Fibroblast of skin of back (primary cell): ENCODE data around the gene PLXNA4.

Experiments used
- DNase-seq: peaks from one replicate; pipeline ENCODE4 v3.0.0-alpha.2; 2013

PLXNA4 gene

DNA sequence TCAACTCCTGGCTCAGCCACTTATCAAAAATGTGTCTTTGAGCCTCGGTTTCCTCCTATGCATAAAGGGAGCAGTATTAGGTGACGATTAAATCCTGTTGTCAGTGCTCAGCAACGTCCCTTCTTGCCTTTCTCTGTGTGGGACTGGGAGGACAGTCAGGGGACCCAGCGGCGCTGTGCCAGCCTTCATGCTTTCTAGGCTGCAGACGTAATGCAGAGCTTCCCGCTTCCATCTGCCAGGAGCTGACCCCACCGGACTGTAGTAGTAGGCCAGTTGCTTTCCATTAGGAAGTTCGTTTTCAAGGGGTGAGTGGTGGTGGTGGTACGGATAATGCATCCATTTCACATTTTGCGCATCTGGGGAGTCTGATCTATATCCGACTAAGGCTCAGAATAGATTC is 321.8 kb downstream of the PLXNA4 start:
- no peak for DNase-seq

DNA sequence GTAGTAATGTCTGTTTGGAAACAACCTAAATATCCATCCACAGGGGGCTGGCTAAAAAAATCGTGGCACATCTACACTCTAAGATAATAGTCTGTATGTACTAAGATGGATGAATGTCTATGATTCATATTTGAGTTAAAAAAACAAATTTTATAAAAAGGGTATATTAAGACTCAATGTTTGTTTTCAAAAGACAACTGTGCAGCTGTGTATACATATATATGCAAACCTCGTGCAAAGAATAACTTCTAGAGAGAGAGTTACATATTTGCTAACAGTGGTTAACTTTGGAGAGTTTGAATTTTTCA is 323.5 kb downstream of the PLXNA4 start:
- peak; percentile 77 for DNase-seq

DNA sequence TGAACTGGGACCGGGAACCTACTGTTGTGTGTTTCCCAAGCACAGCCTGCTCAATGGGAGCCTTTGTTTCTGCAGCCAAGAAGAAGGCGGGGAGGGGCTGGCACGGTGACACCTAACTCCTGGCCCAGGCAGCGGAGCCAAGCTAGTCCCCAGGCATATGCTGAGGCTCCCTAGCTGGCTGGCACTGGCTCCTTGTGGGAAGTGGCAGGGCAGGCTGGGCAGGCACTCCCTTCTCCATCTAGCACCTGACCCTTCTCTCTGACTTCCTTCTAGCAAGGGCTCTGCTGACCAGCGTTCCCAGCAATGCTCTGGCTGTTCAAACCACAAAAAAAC is 325.0 kb downstream of the PLXNA4 start:
- DNase-seq, result no peak

DNA sequence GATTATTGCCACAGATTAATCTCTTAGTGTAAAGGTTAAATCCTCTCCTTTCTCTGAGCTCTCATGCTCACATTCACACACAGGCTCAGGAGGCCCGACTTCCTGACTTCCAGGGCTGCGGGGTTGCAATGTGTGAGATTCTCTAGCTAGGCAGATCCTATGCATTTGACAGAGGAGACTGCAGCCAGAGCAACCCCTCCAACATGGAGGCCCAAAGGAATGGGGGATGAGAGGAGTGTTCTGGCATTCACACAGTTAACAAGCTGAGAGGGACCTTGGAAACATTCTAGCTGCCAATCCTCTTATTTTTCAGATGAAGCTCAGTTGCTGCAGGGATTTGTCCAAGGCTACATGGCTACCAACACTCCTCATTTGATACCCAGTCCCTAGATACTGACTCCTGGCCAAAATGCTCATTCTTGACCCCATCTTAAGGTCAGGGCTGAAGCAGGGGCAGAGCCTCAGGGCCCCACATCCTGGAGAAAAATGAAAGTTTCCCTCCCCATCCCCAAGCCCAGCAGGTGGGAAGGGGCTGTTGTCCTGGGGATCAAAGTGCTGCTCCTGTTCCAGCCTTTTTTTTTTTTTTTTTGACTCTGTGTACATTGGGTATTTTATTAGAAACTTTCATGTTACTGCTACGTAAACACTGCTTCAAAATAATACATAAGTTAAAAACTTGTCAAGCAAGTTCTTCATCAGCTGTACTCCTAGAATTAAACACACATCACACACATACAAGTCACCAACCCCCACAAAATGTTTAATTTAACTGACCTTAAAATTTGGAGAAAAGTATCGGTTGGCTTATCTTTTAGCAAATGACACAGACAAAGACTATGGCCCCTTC is 325.6 kb downstream of the PLXNA4 start:
- no peak for DNase-seq

DNA sequence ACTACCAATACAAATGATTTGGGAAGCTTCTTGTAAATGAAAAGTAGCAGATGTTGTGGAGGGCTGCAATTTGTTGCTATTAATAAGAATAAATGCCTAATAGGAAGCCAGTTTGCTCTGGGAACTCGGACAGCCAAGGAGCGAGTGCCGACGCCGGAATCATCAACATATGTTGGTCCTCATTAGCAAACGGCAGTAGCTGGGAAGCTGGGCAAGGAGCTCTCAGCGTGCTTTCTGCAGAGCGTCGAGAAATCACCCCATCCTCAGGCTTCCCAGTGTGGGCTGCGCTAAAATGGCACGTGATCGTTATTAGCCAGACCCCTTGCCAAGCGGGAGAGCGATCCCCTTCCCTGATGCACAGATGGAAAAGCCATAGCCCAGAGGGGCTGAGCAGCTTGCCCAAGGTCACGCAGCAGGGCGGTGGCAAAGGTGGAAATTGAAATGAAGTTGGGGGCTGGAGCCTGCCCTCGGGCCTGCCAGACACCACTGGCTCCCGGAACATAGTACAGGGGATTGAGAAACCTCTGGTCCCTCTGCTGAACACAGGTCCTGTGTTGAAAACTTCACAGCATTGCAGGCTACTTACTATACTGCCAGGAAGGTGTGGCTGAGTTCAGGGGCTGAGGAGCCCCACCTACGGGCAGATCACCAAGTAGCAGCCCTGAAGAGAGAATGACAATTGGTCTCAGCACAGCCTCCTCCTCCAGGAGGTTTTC is 326.9 kb downstream of the PLXNA4 start:
- peak; percentile 48 for DNase-seq

DNA sequence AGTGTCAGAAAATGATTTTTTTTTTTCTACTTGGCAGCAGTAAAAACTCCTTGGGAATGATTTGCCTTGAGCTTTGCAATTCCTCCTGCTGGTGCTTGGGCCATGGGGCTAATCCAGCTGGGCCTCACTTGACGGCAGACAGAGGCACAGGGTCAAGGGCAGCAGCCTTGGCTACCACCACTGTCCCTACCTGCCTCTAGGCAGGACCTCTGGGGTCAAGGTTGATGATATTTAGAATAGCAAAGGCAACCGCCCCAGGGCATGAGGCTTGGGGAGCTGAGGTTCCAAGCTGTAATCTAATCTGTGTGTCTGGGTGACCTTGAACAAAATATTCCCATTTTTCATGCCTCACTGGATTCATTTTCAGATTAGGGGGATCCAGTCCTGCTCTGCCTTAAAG is 327.4 kb downstream of the PLXNA4 start:
- no peak for DNase-seq

DNA sequence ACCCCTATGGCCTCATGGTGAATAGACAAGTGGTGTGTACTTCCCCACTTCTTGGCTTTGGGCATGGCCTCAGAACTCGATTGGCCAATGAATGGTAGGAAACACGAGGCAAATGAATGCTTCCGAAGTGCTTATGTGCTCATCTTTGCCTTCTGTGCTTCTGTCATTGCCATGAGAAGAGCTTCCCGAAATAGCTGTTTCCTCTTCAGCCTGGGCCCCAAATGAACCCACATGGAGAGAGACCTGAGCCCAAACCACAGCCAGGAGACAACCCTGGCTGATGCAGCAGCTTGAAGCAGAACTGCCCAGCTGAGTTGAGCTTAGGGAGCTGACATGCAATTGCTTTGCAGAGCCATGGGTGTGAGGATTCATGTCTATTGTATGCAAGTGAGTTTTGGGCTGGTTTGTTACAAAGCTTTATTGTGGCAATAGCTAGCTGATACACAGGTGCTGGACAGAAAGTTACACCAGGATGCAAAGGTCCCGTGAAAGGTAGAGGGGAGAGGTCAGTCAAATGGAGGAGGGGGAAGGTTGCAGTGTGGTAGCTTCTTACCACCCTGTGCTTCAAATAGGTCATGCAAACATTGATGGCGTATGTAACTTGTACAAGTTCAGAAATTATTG is 328.2 kb downstream of the PLXNA4 start:
- DNase-seq, result no peak

DNA sequence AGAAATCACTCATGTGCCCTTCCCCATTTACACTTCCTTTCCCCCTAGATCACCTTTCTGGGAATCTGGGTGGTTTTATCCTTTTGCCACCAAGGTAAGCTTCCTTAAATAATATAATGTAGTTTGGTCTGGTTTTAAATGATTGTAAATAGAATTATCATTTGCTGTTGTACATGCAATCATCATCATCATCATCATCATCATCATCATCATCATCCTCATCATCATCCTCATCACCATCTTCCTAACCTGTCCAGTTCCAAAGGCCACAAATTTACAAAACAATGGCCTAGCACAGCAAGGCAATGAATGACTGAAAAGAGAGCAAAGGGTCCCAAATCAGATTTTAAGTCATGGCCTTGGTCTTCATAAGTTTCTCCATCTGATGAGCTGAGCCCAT is 329.7 kb downstream of the PLXNA4 start:
- no peak for DNase-seq

DNA sequence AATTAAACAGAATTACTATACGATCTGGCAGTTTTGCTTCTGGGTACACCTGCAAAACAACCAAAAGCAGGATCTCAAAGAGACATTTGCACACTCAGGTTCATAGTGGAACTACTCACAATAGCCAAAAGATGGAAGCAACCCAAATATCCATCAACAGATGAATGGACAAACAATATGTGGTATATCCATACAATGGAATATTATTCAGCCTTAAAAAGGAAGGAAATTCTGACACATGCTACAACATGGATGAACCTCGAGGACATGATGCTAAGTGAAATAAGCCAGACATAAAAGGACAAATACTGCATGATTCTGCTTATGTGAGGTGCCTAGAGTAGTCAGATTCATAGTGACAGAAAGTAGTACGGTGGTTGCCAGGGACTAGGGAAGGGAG is 330.7 kb downstream of the PLXNA4 start:
- DNase-seq, result no peak

DNA sequence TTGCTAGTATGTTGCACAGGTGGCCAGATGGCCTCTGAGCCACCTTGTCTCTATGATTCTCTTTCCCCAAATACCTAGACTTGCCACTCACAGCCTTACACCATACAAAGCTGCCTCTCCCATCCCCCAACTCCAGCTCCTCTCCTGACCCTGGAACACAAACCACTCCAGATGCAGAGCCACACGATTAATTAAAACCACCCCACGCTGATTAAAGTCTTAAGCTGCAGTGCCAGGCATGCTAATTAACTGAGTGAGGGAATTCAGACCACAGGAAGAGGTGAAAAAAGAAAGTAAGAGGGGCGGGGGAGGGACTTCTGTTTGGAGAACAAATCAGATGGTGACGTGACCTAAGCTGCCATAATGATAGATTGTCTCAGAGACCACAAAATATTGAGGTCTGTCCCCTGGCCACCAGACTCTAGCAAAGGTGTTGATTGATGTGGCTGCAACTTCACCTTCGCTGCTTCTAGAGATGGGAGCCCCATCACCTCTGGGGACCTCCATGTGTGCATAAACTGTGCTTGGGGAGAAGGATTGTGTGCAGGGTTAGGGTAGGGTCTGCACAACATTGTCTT is 331.3 kb downstream of the PLXNA4 start:
- DNase-seq, result no peak

DNA sequence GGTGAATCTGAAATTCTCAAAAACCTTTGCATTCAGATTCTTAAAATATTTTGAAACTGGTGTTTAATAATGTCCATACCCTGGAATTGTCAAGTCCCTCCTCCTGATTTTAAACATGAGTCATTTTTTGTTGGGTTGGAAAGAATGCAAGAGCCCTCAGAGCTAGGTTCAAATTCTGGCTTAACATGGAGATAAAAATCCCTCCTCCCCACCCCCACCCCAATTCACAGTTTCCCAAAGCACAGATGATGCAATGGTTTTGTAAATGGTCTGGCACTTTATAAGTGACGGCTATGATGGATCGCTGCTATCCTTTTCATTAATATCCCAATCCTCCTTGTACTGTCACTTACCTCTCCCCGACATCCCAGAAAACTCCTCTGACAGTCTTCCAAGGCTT is 332.8 kb downstream of the PLXNA4 start:
- DNase-seq, result peak; percentile 87

DNA sequence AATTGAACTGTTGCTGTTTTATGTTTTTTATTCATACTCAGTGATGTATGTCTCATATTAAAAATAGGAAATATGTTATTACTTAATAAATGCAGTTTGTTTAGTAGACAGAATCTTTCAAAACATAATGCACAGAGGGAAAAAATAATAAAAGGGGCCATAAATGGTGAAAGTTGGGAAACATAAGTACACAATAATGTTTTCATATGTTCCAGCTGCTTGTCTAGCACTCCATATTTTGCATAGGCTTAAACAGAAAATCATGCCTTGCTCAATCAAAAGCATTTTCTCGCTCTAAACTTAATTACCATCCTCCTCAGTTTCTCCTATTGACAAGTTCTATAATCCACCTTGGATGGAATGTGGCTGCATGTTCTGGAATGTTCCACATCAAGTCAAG is 333.2 kb downstream of the PLXNA4 start:
- DNase-seq, result no peak

DNA sequence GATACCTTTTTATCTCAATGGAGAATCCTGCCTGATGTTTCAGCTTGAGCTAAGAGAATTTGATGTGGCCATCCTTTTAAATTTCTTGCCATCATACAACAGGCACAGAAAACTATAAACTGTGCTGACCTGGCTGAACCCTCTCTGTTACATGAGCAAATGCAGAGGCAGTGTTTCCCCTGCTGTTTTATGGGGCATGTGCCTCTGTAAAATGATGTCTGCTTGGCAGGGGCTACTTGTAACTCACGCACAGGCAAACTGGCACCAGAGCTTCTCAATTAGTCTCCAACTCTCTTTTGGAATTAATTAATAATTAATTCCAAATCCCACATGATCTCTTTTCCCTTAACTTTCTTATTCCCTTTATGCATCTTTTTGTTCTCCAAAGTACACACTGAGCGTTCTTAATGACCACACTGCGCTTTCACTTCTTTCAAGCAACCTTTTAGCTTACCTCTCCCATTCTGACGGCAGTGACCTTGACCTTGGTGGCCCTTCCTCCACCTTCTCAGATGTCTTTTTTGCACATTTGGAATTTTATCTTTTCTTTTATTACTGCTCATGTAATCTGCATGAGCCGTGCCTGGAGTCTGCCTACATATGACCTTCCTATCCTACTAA is 334.0 kb downstream of the PLXNA4 start:
- DNase-seq, result no peak

DNA sequence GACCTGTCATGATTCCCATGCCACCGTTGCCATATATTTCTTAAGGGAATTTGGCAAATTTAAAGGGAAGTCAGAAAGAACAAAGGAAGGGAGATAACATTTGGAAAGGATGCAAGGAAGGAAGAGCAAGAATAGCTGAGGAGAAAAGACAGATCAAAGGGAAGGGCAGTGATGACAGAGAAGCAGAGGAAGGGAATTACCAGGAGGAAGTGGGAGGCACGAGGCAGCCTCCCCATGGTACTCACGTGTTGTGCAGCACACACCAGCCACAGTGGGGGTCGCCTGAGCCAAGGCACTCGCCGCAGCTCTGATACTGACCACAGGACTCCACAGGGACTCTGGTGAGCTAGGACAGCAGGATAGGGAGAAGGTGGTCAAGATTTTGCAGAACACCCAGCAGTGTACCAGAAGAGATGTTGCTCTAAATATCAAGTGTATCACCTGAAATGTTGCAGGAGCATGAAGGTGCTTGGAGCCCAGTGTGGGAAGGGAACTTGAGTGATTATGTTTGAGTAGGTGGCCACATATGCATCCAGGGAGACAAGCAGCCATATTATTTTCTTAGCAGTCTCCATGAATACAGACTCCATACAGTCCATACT is 335.3 kb downstream of the PLXNA4 start:
- DNase-seq, result no peak

DNA sequence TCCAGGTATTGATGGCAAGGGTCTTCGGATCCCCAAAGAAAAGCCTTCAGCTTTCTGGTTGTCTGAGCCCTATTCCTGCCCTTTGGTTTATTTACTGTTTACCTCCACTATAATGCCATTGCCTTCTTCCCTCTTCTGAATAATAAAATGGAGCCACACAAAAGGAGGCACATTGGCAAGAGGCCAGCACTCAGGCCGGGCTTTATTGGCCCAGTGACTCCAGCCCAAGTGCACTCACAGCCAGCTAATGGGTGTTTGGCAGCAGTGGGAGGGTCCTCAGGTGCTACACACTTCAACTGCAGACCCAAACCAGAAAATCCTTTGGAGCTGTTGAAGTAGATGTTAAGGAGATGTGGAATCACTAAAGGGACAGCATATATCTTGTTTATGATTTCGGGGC is 336.0 kb downstream of the PLXNA4 start:
- no peak for DNase-seq

DNA sequence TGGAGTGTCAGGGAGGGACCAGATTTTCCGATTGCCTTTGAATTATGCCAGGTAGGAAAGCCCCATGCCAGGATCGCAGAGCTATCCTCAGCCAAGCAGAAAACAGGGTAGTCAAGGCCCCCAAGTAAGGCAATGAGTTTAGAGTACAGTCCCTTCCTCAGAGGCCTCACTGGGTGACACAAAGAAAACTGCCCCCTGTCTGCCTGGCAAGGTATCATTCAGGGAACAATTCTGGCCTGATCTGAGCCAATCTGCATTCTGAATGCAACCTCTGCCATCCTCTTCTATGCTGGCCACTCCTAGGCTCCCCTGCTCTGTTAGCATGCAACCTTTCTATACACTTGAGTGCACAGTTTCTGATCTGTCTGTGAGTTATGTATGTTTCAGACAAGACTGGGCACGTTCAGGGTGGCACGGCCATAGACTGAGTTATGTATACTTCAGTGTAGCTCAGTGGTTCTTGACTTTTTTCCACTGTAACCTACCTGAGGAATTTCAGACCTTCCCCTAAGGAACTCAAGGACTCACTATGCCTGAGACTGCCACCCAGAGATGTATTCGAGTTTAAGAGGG is 336.8 kb downstream of the PLXNA4 start:
- DNase-seq, result no peak

DNA sequence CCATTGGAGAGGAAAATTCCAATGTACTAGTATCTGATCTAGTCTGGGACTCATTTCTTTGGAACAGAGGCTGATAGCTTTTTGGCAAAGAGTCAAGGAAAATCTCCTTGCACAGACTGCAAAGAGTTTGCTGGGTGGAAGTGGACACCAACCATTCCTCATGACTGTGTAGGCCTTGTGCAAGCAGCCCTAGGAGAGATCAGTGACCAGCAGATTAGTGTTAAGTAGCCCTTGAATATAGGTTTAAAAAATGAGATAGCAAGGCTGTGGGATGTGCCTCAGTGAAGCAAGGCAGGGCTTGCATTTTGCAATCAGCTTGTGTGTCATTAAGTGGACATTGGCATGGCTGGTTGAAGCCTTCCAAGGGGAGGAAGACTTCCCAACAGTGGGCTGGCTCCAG is 341.6 kb downstream of the PLXNA4 start:
- DNase-seq, result no peak

DNA sequence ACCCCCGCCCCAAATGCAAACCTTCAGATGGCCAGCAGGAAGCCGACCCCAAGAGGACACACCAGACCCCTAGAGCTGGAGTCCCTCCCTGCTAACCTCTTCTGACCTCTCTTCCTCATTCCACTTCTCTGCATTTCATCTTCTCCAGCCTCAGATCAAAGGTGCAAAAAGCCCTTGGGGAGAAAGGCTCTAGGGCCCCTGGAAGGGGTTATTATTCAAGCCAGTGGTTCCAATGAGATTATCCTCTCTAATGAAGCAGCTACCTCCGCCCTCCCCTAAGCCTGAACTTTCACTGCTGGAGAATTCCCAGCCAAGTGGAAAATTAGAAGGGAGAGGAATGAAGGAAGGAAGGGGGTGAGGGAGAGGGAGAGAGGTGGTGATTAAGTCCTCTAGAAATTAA is 343.9 kb downstream of the PLXNA4 start:
- no peak for DNase-seq

DNA sequence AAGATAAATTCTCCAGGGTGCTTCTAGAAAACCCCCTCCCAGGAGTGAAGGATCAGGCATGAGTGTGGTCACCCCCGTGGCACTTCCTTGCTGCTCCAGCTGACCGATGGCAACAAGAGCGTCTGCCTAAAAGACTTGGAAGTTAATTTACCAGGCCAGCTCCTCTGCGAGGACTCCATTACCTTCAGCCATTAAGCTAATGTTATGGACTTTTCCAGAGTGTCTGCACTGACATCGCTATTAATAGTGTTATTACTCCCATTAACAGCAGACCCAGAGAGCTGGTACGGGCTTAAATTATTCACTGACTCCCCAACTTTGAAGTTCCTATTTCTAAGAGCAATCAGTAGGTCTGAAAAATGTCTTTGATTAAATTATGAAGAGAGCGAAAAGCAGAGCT is 345.8 kb downstream of the PLXNA4 start:
- no peak for DNase-seq

DNA sequence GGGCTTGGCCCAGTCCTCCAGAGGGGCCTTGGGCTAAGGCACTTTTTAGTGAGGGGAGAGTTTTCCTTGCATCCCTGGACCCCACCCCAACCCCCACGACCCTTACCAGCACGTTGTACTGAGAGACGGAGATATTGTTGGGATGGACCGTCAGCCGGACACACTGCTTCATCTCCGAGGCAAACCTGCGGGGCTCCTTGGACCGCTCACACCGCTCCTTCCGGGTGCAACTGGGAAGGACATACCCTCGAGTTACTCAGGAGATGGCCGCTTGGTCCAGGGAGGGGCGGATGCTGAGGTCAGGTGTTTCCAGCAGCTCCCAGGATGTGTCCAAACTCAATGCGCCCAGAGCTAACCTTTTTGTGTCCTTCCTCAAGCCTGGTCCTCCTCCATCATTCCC is 348.0 kb downstream of the PLXNA4 start:
- DNase-seq, result no peak

DNA sequence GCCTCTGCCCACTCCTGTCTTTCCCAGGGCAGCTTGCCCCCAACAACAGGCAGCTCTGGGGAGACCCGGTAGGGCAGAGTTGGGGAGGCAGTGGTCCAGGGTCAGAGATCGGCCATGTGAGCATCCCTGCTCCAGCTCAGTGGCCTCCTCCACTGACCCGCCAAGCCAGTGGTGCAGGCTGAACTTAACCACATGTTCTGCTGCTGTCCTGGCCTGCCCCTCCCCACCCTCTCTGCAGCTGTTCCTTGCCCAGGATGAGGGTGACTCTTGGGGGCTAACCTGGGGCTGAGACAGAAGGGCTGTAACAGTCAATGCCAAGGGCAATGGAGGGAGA is 349.3 kb downstream of the PLXNA4 start:
- no peak for DNase-seq
